Colon (tissue), 2 donors: ENCODE measurements around the gene CREB3L4.

Source experiments
- FAIRE-seq: peaks from 2 replicates; lab custom pipeline; 2012; peaks lifted over from hg19 to GRCh38; lab: Jason Lieb, UNC
- donor health status: control.
- donor health status: control.

CREB3L4 gene

GRCh38 chr1:153936011-153936802 is 31.5 kb upstream of the CREB3L4 start:
- FAIRE-seq: no peak

- FAIRE-seq: no peak
Observed at GRCh38 chr1:153937331-153937730, 30.4 kb upstream of the CREB3L4 start.

GRCh38 chr1:153938996-153939395 is 28.7 kb upstream of the CREB3L4 start:
- no peak for FAIRE-seq

- no peak for FAIRE-seq
Observed at GRCh38 chr1:153939476-153939875, 28.2 kb upstream of the CREB3L4 start.

GRCh38 chr1:153940756-153941155 is 26.9 kb upstream of the CREB3L4 start:
- no peak for FAIRE-seq

- FAIRE-seq: no peak
Observed at GRCh38 chr1:153941826-153942725, 25.6 kb upstream of the CREB3L4 start.

- no peak for FAIRE-seq
Observed at GRCh38 chr1:153942766-153943549, 24.7 kb upstream of the CREB3L4 start.

GRCh38 chr1:153944005-153944826 is 23.5 kb upstream of the CREB3L4 start:
- FAIRE-seq: no peak

GRCh38 chr1:153944827-153945117 is 22.9 kb upstream of the CREB3L4 start:
- no peak for FAIRE-seq

- FAIRE-seq: no peak
Observed at GRCh38 chr1:153945131-153945794, 22.4 kb upstream of the CREB3L4 start.

GRCh38 chr1:153945795-153946621 is 21.7 kb upstream of the CREB3L4 start:
- no peak for FAIRE-seq

- no peak for FAIRE-seq
Observed at GRCh38 chr1:153946622-153947241, 21.0 kb upstream of the CREB3L4 start, which contains the start of gene DENND4B. Gene DENND4B (minus strand): TSS chr1:153946718. CDS start chr1:153944374, 2,344 bp downstream.

- FAIRE-seq: no peak
Observed at GRCh38 chr1:153951183-153951582, 16.5 kb upstream of the CREB3L4 start.

GRCh38 chr1:153951801-153952200 is 15.9 kb upstream of the CREB3L4 start:
- FAIRE-seq: no peak

- FAIRE-seq: no peak
Observed at GRCh38 chr1:153953859-153954365, 13.8 kb upstream of the CREB3L4 start.

- no peak for FAIRE-seq
Observed at GRCh38 chr1:153954826-153955225, 12.9 kb upstream of the CREB3L4 start.

GRCh38 chr1:153956997-153957715 is 10.5 kb upstream of the CREB3L4 start:
- no peak for FAIRE-seq

- FAIRE-seq: no peak
Observed at GRCh38 chr1:153957744-153958110, 10.0 kb upstream of the CREB3L4 start.
